PFSK-1 (cell line): Measurements from ENCODE around the gene CEP55.

Source experiments
- FOXP2 ChIP-seq: optimal IDR thresholded peaks from 2 replicates; pipeline ENCODE3; 2011; ENCODE audit warnings: borderline replicate concordance, control low read depth, inconsistent platforms; ENCODE audit not compliant: insufficient read depth; ENCODE audit errors: extremely low read length, extremely low read depth
- POLR2AphosphoS5 ChIP-seq: IDR thresholded peaks from 2 replicates; pipeline ENCODE4 v1.6.1; 2012; ENCODE audit warnings: low read depth, mild to moderate bottlenecking, control low read depth, low read length, moderate library complexity
- REST ChIP-seq, 2 experiments: IDR thresholded peaks; 2 replicates each; pipeline versions ENCODE4 v1.6.1 to v1.8.0; 2011 to 2012; ENCODE audit warnings: low read depth in 2 of 2, low read length in 2 of 2, control low read depth in 1 of 2, inconsistent platforms in 1 of 2, mild to moderate bottlenecking in 1 of 2, moderate library complexity in 1 of 2; ENCODE audit not compliant: insufficient read depth in 1 of 2
- SIN3A ChIP-seq: IDR thresholded peaks from 2 replicates; pipeline ENCODE4 v1.6.1; 2012; ENCODE audit warnings: mild to moderate bottlenecking, low read length, moderate library complexity, borderline replicate concordance; ENCODE audit not compliant: insufficient read depth
- TAF1 ChIP-seq: IDR thresholded peaks from 2 replicates; pipeline ENCODE4 v1.6.1; 2012; ENCODE audit warnings: low read length, control low read depth, borderline replicate concordance; ENCODE audit not compliant: insufficient read depth

DNA sequence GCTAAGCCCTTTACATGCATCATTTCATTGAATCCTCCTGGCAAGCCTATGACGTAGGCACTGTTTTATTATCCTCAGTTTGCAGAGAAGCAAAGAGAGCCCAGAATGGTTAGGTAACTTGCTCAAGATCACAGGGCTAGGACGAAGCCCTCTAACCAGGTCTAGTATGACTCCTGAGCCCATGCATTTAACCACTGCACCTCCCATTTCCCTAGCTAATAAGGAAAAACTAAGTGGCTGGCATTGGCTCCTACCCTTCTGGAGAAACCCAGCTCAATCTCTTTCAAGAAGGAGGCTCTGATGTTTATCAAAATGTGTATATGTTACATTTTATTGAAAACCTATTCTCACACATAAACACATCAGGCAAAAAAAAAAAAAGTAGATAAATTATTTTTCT is 34.0 kb upstream of the CEP55 start:
- TF ChIP-seq POLR2AphosphoS5 (no peak), SIN3A (no peak), REST (IDR thresholded peaks at IDR 0.05; ENCODE audit: insufficient read depth in 1 of 2, low read depth in 2 of 2, low read length in 2 of 2) (no peak), FOXP2 (no peak), TAF1 (no peak)
